Left renal cortex interstitium (tissue), 4 donors: ENCODE data around the gene RAB25. TPM values are rescaled to one million over a fixed set of nuclear protein-coding genes. Genes with fewer than 3 reads are reported as not detected.

ENCODE experiments used
- DNase-seq, 4 donors: peaks; one replicate each; pipeline ENCODE4 v3.0.0-alpha.2; 2013; ENCODE audit warnings: low read depth in 4 of 4, low spot score in 2 of 4, missing footprints in 1 of 4
- polyA plus RNA-seq, 4 donors: library from polyadenylated mRNA; unstranded; fragments of 120-200 nt; gene quantifications; one replicate each; pipeline ENCODE4 v1.2.1, GENCODE V29; 2013; ENCODE audit not compliant: insufficient read length in 4 of 4

The RAB25 gene
- polyA plus RNA-seq, 4 donors = 51.0 to 63.6 (median 55.5) TPM

DNA sequence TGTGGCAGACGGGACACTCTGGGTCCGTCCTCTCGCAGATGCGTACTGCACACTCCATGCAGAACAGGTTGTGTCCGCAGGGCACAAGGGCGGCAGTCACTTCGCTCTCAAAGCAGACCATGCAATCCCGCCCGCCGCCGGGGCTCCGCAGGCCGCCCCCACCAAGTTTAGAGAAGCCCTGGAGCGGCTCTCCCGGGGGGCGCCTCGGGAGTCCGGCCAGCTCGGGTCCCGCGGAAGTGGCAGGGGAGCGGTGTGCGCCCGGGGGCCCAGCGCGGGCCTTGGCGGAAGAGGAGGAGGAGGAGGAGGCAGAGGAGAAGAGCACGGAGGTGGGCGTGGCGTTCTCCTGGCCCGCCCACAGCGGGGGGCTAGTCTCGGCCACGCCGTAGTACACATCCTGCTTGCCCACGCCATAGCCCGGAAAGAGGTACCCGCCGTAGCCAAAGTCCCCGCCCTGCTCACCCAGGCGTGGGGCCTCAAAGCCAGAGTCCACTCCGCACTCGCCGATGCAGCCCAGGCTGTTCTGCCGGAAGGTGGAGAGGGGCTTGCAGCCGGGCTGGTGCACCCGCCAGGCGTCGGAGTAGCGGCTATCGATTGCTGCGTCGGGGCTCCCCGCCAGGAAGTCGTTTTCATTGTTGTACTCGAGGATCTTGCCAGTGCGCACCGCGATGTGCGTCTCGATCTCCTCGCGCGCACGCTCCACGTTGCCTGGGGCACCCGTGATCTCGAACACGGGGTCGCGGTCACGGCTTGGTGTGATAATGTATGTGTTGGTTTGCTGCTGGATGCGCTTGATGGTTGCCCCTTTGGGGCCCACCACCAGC is 15.9 kb downstream of the RAB25 start:
- DNase-seq = no peak

DNA sequence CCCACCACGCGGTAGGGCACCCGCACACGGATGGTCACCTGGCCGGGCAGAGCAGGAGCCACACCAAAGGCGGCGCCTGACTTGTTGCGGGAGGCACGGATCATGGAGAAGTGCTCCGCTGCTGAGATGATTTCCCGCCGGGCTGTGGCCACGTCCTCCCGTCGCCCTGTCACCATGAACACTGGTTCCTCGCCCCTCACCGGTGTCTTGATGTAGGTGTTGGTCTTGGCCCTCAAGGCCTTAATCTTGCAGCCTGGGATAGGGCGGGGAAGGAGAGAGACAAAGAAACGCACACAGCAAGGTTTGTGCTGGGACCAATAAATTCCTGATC is 16.4 kb downstream of the RAB25 start:
- no peak for DNase-seq

DNA sequence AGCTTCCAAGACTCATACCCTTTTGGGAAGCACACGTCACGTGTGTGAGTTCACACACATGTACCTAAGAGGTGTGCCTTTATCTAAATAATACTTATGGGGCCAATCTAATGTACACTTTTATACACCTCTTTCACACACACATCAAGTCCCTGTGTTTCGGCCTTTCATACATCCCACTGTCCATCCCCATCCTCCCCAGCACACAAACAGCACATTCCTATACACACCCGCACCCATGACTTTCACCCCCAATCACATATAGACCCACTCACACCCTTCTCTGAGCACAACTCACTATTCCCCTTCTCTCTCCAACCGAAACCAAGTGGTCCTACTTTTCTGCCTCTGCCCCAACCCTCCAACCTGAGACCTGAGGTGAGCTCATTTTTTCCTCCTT is 17.8 kb downstream of the RAB25 start:
- DNase-seq = no peak

DNA sequence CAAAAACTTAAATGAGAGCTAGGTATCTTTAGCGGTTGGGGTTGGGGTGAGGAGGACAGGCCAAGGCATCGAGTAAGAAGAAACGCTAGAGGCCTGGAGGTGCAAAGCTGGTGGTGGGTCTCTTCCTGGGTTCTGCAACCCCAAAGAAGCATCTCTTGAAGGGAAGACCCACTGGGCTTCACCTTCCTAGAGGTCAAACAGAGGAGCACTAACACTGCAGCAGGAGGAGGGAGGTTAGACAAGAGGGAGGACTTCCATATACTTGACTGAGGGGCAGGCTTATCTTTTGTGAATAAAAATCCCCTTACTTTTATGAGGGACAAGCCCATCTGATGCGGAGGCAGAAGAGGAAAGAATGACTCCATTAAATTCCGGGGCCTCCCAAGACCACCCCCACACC is 18.8 kb downstream of the RAB25 start:
- DNase-seq = no peak

DNA sequence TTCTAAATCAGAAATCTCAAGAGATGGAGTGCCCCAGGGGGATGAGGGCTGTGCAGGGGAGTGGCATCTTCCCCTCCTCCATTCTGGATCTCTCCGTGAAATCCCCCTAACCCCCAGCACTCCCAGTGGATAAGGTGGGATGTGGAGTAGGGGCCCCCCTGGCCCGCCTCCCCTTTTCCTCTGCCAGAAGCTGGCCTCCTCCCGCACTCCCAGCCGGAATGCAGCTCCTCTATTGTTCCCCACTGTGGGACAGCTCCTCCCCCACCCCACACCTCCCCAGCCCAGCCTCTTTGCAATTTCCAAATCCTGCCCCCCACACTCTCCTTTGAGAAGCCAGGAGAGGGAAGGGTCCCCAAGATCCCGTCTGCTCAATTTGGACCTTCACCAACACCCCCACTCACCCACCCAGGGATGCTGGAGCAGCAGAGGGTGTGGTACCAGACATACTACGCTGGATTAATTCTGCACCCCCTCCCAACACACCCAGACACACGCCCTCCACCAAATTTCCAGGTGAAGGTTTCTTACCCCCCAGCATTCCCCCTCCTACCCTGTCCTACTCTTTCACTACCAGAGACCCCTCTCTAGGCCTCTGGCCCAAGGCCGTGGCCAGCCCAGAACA is 19.4 kb downstream of the RAB25 start:
- DNase-seq = no peak

DNA sequence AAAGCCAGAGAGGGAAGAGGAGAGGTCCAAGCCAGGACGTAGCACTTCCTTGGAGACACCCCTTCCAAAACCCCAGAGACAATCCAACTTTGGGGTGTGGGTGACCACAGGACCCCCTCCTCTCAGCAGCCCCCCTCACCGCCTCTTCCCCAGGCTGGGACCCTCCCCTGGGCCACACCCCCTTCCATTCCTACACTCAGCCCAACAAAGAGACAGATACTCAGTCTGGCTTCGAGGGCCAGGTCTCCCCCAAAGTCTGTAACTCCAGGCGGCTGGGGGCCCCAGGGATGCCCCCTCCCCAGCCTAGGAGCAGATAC is 19.9 kb downstream of the RAB25 start:
- DNase-seq = no peak

DNA sequence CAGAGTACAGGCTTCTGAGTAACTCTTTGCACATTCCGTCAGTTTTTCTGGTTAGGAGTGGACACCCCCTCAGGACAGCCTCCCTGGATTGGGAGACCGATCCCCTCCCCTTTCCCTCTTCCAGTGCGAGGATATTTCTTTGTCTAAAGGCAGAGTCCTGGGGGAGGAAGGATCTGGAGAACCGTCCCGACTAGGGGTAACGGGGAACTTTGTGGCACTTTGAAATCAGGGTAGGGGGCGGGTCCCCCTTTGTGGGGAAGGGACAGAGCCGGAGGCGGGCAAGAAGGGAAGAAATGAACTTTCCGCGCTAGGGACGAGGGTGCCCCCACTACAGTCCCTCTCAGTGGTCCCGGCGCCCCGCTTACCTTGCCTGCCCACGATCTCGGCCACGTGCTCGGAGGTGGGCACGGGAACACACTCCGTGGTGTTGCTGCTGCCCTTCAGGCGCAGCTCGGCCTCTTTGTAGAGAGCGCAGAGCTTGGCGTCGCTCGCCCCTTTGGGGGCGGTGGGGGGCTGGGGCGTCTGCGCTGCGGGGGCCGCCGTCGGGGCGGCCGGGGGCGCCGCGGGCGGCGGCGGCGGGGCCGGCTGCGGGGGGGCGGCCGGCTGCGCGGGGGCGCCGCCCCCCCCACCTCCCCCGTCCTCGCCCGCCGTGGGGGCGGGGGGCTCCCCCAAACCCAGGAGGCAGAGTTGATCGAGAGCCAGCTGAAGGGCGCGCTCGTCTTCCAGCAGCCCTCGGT is 20.4 kb downstream of the RAB25 start:
- DNase-seq = no peak

DNA sequence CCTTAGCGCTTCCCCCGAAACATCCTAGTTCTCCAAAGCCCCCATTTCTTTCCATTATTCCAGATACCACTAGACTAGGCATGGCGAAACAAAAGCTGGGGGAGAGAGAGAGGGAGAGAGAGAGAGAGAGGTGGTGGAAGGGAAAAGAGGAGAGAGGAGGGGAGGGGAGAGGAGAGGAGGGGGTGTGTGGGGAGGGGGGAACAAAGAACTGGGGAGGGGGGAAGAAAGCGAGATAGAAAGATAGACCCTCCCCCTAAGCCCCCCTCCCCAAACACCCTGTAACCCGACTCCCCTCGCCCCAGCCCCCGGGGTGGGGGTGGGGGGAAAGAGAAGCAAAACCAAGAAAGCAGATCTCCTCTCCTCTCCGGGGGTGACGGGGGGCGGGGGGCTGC is 21.0 kb downstream of the RAB25 start:
- DNase-seq = no peak

DNA sequence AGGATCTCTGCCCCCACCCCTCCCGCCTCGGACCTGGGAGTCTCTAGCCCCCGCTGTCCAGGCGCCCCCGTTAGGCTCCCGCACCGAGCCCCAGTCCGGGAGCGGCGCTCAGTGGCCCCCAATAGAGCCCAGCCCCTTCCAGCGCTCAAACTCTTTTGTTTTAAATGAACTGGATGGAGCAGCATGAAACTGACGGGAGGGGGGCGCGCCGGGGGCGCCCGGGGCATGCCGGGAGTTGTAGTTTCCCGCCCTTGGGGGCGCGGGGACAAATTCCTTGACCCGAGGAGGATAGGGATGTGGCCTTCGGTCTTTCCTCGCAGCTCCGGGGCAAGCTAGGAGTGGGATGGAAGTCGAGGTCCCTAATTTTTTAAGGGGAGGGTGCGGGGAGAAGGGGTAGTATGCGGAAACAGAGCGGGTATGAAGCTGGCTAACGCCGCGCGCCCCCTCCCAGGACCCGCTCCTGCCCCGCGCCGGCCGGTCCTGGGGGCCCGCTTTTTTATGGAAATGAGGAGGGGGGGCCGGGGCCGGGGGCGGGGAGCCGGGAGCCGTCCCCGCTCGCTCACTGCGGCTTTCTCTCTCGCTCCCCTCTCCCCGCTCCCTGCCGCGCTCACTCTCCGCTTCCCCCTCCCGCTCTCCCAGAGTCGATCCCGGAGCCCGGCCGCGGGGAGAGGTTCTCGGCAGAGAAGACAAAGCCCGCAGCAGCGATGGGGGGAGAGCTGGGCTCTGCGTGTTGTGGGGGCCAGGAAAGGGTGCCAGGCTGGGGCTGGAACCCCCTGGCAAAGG is 21.5 kb downstream of the RAB25 start, which contains the start of gene MEX3A:
MEX3A (minus strand) TSS at position 157 of the 783 bp plus-strand sequence. CDS start 467 bp downstream, outside the sequence.
- peak in 2 of 4 donors; percentile 84 to 93 for DNase-seq

DNA sequence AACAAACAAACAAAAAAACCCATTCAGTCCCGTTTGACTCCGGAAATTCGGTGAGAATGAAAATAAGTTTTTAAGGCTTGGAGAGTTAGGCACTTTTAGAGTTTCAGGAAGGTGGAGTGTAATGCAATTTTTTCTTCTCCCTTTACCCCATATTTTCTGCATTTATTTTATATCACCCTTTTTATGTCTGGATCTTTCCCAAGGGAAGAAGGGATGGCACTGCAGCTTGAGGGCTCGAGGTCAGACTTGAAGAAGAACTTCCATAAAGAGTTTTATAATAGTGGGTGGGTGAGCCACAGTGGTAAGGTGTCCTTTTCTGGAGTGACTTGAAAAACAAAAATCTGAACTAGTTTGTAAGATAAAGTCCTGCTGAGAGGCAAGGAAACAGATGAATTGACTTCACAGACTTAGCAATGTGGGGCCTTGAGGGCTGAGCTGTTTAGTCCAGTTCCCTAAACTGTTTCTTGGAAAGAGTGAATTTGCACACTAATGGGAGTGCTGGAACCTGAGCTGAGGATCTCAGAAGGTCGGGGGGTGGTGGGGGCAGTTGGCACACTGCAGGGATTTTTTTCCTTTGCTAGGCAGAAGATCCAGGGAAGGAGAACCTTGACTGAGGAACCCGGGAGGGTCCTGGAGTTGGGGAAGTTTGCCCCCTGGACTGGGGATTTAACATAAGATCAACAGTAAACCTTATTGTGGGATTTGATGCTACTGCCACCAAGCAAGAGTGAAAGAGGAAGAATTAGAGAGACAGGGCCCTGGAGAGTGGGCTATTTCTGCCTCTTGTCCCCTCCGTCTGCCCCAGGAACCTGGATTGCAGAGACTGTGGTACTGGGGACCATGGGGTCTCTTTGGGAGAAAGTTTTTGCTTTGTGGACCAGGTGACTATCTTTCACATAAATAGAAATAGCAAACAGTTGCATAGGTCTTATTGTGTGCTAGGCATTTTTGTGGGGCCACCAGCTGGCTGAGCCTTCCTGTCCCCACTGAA is 23.1 kb downstream of the RAB25 start:
- DNase-seq = no peak

DNA sequence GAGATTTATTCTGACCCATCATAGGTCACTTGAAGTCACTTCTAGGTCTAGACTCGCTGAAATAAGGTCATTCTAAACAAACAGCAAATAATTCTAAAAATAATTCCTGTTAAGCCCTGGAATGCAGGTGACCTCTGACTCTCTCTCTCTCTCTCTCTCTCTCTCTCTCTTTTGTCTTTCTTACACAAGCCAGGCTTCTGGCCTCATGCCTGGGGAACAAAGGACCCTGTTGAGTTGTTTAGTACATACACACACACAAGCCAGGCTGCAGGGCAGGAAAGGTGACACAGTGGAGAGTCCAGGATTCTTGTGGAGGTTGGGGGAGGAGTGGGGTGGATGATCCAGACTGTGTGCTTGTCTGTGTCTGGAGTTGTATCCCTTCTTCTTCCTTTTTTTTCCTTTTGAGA is 25.3 kb downstream of the RAB25 start:
- no peak for DNase-seq

DNA sequence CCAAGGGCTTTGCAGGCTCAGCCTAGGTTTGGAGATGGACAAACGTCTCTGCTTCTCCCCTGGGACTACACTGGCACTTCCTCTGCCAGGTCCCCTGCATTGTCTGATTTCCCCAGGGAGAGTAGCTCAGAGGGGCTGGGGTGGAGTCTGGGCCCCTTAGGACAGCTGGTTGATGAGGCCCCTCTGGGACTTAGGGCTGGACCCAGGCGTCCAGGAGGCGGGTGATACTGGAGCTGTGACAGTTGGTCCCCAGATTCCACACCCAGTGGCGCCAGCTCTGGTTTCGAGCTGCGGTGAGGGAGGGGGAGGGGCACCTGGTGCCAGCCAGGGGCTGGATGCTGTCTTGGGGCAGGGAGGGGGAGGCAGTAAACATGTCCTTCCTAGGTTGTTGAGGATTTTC is 28.7 kb downstream of the RAB25 start:
- DNase-seq = no peak

DNA sequence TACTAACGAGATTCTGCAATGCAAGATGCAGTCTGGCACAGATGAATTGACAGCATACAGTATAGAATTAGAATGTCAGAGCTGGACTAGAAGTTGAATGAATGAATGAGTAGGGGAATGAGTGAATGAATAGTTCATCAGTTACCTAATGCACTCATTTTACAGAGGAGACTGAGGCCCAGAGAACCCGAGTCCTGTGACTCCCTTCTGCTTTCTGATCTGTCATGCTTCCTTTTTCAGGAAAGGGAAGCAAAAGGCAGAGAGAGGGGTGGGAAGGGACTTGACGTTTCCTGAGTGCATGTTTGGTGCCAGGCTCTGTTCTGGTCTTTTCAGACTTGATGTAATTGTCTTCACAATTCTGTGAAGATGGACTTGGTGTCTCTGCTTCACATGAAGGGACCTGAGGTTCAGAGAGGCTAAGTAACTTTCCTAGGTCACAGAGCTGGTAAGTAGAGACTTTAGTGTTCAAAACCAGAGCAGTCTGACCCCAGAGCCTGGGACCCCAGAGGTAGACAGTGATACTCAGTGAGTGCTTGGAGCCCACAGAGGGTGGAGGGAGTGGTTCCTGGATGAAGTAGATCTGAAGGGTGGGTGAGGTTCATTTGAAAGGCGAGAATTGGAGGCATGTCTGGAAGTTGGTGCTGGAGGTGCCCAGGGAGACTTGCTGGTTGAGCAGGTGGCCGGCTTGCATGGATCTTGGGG is 29.3 kb downstream of the RAB25 start:
- DNase-seq = no peak

DNA sequence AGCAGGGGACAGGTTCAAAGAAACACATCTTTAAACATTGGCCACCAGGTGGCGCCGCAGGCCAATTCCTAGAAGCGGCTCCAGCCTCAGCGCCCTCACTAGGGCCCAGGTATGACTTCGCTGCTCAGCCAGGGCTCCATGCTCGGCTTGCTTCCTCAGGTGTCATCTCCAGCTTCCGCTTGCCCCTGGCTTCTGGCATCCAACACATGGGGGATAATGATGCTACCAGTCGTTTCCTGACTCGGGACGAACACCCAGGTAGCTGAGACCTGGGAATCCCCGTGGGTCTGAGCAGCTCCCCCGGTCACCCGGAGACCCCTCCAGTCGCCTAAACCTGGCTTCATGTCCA is 29.9 kb downstream of the RAB25 start:
- DNase-seq = no peak

DNA sequence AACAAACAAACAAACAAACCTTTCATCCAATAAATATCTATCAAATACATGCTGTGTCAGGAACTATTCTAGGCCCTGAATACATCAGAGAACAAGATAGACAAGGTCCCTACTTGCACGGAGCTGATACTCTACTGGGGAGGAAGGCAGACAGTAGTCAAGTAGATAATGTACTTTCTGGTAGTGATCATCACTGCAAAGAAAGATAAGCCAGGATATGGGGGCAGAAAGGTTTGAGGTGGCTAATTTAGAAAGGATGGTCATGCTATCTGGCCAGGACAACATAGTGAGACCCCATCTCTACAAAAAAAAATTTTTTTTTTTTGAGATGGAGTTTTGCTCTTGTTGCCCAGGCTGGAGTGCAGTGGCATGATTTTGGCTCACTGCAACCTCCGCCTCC is 30.6 kb downstream of the RAB25 start:
- DNase-seq = no peak

DNA sequence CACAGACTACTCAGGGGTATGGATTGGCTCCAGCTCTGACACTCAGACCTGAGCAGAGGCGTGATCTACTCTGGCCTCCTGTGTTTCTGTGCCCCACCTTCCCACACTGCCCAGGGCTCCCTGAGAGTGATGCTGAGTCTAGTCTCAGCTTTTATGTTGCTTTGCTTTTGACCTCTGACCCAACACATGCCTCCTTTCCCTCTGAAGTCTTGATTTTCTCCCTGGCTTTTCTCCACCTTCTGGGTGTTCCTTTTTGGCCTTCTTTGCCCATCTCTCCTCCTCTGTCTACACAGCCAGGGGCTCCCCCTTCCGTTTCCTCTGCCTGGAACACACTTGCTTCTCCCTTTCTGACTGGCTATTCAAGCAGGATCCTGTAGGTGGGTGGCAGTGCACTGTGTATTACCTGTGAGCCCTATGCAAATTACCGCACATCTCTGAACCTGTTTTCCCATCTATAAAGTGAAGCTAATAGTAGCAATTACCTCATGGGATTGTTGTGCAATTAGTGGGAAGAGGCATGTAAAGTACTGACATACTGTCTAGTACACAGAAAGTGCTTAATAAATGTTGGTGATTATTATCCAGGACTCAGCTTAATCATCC is 35.0 kb downstream of the RAB25 start:
- DNase-seq = no peak

DNA sequence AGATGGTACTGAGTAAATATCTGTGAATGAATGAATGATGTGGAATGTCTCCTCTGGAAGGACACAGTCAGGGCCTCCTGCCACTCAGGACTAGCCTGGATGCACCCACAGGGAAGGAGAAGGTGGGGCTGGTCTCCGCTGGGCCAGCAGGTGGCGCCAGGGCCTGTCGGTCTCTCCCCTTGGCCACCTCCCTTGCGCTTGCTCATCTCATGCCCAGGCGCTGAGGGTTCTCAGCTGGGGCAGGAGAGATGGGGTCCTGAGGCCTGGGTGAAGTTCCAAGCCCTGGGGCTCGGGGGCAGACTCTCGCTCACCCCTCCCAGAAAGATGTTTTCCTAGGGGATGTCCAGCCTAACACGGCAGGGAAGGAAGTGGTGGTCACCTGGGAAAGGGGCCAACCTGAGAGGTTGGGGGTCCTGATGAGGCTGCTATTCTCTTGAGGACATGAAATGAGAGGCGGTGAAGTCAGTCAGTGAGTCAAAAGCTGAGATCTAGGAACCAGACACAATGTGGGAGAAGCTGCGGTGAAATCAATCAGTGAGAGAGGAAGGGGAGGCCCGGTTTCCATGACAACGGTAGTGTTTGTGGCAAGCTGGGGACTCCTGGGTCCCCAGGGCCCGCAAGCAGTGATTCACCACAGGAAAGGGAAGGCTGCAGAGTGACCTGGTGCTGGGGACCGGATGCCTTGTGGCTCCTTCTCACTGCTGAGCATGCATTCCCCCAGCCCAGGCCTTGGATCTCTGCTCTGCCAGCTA is 35.9 kb downstream of the RAB25 start:
- DNase-seq = no peak

DNA sequence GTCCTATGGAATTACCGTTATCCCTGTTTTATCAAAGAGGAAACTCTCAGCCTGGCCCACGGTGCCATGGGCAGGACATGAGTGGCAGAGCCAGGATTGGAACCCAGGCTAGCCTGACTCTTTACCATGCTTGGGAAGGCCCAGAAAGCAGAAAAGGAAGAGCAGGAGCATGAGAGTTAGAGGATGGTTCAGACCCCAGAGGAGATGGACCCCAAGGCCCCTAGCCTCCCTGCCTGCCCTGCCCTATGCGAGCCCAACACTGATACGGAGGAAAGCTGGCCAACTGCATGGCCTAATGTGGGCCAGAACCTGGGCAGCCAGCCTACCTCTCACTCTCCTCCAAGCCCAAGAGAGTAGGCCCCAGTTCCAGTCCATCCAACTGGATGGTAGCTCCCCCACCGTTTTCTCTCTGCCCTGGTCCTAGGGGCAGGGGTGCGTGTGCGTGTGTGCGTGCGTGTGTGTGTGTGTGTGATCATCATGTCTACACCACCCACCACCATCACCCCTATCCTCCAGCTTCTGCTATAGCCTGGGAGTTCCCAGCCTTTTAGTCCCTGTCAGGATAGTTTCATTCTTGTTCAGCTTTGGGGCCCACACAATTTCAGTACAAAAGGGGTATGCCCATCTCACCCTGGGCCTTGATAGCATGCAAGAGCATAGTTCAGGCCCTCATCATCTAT is 36.7 kb downstream of the RAB25 start:
- no peak for DNase-seq
